ENCODE data around the gene BNC2.
"Not testable (repeated sequence)": the region's sequence is repeated elsewhere in the genome, so short reads cannot be mapped to it uniquely, and the experiment has no call there.

Gene BNC2

DNA sequence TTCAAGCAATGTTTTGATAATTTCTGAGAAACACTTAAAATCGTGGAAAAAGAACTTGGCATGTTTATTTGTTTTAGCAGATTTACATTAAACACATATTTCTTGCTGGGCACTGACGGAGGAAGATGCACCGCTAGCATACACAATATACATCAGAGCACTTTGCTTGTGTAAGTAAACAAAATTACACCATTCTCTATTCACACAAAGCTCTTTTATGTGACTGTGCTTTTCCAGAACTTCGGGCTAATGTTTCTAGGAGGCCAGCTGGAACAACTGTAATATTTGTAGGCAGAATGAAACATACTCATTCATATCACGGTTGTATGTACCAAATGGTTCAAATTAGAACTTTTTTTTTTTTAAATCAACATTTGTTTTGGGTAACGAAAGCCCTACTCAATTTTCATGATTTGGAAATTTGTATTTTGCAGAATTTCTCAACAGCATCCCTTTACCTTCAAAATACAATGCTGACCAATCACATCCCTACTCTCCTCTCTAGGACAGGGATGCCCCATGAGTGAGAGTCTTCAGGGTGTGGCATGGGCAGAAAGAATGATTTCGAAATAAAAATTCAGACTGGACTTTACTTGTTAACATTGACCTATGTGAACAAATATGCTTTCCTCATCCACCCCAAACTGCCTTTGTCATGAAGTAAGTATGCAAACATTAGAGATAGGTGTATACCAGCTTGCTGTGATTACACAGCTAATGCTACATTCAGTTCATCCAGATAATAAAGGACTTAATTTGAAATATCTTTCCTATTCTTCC is 425.1 kb downstream of the BNC2 start:
- no peak for DNase-seq (ENCODE audit: insufficient read length)
- no peak for FAIRE-seq
- TF ChIP-seq TAF1 (IDR thresholded peaks at IDR 0.05; ENCODE audit: borderline replicate concordance, low read depth, low read length), result no peak
- TF ChIP-seq POLR2AphosphoS5 (IDR thresholded peaks at IDR 0.05; ENCODE audit: low read depth, low read length), result no peak
- no peak for TF ChIP-seq POLR2A (IDR thresholded peaks at IDR 0.05; ENCODE audit: low read depth, low read length)

DNA sequence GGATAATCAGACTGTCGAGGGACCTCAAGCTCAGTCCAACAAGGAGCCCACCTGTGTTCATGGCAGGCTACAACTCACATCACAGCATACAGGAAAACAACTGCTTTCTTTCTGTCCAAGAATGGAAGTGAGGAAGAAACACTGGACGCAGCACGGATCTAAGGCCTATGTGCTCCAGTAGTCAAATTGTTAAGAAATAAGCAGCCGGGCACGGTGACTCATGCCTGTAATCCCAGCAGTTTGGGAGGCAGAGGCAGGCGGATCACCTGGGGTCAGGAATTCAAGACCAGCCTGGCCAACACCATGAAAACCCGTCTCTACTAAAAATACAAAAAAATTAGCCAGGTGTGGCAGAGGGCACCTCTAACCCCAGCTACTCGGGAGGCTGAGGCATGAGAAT is 427.8 kb downstream of the BNC2 start:
- FAIRE-seq, result no peak
- TF ChIP-seq POLR2A (IDR thresholded peaks at IDR 0.05; ENCODE audit: low read depth, low read length), result no peak
- TF ChIP-seq TAF1 (IDR thresholded peaks at IDR 0.05; ENCODE audit: borderline replicate concordance, low read depth, low read length), result no peak
- no peak for TF ChIP-seq POLR2AphosphoS5 (IDR thresholded peaks at IDR 0.05; ENCODE audit: low read depth, low read length)
- no peak for DNase-seq (ENCODE audit: insufficient read length)

DNA sequence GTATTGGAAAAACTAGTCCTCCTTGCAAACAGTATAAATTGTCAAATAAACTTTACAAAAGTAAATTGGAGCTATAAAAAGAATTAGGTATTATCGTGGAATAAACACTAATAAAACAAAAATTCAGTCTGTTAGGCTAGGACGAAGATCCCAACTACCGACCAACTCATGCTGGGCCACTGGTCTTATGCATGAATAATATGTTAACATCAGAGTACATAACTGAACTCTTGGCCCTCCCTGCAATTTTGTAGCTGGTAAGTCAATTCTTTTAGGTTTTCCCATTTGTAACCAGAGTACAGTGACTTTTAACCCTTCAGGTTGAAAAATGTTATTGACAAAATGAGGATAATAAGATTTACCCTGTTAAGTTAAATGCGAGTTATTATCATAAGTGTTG is 428.7 kb downstream of the BNC2 start:
- no peak for TF ChIP-seq POLR2AphosphoS5 (IDR thresholded peaks at IDR 0.05; ENCODE audit: low read depth, low read length)
- no peak for TF ChIP-seq POLR2A (IDR thresholded peaks at IDR 0.05; ENCODE audit: low read depth, low read length)
- TF ChIP-seq TAF1 (IDR thresholded peaks at IDR 0.05; ENCODE audit: borderline replicate concordance, low read depth, low read length), result no peak
- FAIRE-seq, result no peak

DNA sequence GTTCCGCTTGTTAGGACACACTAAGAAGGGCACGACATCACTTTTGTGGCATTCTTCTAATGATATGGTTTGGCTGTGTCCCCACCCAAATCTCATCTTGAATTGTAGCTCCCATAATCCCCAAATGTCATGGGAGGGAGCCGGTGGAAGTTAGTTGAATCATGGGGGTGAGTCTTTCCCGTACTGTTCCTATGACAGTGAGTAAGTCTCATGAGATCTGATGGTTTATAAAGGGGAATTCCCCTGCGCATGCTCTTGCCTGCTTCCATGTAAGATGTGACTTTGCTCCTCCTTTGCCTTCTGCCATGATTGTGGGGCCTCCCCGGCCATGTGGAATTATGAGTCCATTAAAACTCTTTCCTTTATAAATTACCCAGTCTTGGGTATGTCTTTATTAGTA is 431.6 kb downstream of the BNC2 start:
- FAIRE-seq; DNase-seq (ENCODE audit: insufficient read length): not testable (repeated sequence)

More for the DNA sequence above, 428.7 kb downstream of the BNC2 start:
- DNase-seq (ENCODE audit: insufficient read length), result no peak

DNA sequence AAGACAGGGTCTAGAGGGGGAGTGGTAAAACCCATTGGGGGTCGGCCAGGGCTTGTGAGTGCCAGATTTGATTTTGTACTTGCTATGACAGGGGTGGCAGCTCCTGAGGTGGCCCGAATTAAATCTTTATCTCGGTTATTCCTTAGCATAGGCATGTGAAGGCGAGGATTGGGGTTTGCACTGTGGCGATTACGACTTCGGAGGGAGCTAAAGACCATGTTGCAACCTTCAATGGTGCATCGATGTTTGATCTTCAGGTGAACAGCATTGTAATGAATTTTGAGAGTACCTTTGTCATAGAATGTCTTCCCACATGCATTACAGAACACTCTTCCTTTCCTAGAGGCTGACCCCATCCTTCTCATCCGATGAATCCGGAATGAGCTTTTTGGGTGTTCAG is 433.9 kb downstream of the BNC2 start:
- TF ChIP-seq TAF1 (IDR thresholded peaks at IDR 0.05; ENCODE audit: borderline replicate concordance, low read depth, low read length) (no peak), POLR2A (IDR thresholded peaks at IDR 0.05; ENCODE audit: low read depth, low read length) (no peak), POLR2AphosphoS5 (IDR thresholded peaks at IDR 0.05; ENCODE audit: low read depth, low read length) (no peak)
- DNase-seq (ENCODE audit: insufficient read length) (no peak), FAIRE-seq (no peak)

DNA sequence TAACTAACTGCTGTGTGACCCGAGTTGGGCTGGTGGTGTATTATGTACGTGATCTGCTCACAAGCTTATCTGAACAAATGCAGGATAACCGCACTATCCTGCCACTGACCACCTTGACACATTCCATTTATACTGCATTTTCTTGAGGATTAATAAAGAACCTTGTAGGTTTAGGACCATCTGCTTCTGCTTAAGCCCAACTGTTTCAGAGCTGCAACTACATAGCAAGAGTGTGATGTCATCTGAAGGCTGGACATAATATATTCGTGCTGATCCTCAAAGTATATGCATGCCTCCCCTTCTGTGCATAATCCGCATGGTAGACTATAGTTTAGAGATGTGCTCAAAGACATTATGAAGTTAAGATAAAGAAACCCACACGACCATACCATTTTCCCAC is 435.9 kb downstream of the BNC2 start:
- TF ChIP-seq TAF1 (IDR thresholded peaks at IDR 0.05; ENCODE audit: borderline replicate concordance, low read depth, low read length) (no peak), POLR2AphosphoS5 (IDR thresholded peaks at IDR 0.05; ENCODE audit: low read depth, low read length) (no peak)
- FAIRE-seq (no peak), DNase-seq (ENCODE audit: insufficient read length) (no peak)

DNA sequence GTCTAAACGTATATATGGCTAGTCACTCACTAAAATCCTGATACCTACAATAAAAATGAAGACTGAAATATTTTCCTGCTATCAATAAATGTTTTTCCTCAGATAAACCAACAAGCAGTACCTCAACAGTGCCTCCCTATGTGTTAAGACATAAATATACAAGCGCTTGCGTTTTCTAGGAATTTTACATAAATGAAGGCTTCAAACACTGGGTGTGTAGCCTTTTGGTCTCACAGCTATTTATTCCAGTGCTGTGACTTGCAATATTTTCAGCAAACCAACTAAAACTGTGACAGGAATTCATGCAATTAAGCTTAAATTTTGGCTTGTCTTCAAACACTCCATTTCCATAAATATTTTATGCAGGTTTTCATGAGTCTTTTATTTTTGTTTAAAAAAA is 437.0 kb downstream of the BNC2 start:
- no peak for FAIRE-seq
- no peak for DNase-seq (ENCODE audit: insufficient read length)

DNA sequence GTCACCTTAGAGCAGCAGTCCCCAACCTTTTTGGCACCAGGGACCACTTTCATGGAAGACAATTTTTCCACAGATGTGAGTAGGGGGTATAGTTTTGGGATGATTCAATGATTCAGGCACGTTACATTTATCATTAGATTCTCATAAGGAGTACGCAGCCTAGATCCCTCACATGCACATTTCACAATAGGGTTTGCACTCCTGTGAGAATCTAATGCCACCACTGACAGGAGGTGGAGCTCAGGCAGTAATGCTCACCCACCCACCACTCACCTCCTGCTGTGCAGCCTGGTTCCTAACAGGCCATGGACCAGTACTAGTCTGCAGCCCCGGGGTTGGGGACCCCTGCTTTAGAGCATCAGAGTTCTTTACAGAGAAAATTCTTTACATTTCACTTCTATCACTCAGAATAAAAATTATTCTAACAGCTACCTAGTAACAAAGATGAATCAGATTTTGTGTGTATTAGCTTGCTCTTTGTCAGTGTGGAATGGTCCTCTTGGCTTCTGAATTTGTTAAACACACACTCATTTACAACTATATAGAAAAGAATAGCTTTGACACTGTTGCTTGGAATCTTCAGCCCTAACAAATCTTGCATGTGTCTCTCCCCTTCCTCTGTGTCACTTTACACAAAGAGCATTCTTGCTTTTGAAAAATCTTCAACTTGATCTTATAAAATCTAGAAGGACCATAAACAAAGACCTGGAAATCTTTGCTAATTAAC is 438.6 kb downstream of the BNC2 start:
- FAIRE-seq (peak; percentile 33), DNase-seq (ENCODE audit: insufficient read length) (no peak)
- TF ChIP-seq POLR2A (IDR thresholded peaks at IDR 0.05; ENCODE audit: low read depth, low read length) (no peak), TAF1 (IDR thresholded peaks at IDR 0.05; ENCODE audit: borderline replicate concordance, low read depth, low read length) (no peak)

More for the DNA sequence above, 437.0 kb downstream of the BNC2 start:
- TF ChIP-seq POLR2A (IDR thresholded peaks at IDR 0.05; ENCODE audit: low read depth, low read length) (no peak), TAF1 (IDR thresholded peaks at IDR 0.05; ENCODE audit: borderline replicate concordance, low read depth, low read length) (no peak), POLR2AphosphoS5 (IDR thresholded peaks at IDR 0.05; ENCODE audit: low read depth, low read length) (no peak)

DNA sequence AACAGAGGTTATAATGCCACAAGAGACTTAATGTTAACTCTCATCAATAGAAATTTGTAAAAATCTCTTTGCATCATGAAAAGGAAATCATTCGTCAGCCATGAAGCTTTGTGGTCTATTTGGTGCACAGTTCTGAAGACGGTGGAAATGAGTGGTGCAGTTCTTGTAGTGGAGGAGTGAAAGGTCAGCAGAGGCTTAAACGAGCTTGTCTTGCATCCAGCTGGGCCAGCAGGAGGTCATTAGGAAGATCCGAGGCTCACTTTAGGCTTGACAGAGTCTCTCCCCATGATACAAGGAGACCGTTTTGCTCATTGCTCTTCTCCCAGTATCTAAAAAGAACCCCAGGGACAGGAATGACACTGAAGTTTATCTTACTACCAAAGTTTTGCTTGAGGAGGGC is 440.8 kb downstream of the BNC2 start:
- FAIRE-seq (peak; percentile 84), DNase-seq (ENCODE audit: insufficient read length) (no peak)
- no peak for TF ChIP-seq POLR2A (IDR thresholded peaks at IDR 0.05; ENCODE audit: low read depth, low read length)
- no peak for TF ChIP-seq POLR2AphosphoS5 (IDR thresholded peaks at IDR 0.05; ENCODE audit: low read depth, low read length)
- TF ChIP-seq TAF1 (IDR thresholded peaks at IDR 0.05; ENCODE audit: borderline replicate concordance, low read depth, low read length), result no peak

DNA sequence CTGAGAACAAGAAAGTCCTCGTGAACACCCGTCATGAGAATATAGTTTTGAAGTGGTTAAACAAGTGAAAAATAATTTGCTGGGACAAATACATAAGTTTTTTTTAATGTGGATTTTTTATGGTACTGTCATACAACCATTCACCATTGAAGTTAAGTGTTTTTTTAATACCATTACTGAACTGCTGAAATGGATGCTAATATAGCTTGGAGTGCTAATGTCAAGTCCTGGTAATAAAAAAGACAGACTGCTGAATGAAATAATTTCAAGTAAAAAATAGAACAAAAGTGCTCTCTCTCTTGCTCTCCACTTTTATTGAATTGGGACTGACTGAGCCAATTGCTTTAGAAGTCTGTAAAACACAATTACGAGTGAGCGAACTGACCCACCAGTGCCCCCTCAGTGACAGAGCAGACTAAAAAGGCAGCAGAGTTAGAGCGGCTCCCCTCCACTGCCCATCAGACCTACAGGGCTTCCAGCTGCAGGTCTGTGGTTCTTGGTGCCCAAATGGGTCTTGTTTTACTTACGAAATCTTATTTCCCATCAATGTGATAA is 442.5 kb downstream of the BNC2 start:
- DNase-seq (ENCODE audit: insufficient read length) (no peak), FAIRE-seq (no peak)
- TF ChIP-seq POLR2AphosphoS5 (IDR thresholded peaks at IDR 0.05; ENCODE audit: low read depth, low read length) (no peak), POLR2A (IDR thresholded peaks at IDR 0.05; ENCODE audit: low read depth, low read length) (no peak), TAF1 (IDR thresholded peaks at IDR 0.05; ENCODE audit: borderline replicate concordance, low read depth, low read length) (no peak)

DNA sequence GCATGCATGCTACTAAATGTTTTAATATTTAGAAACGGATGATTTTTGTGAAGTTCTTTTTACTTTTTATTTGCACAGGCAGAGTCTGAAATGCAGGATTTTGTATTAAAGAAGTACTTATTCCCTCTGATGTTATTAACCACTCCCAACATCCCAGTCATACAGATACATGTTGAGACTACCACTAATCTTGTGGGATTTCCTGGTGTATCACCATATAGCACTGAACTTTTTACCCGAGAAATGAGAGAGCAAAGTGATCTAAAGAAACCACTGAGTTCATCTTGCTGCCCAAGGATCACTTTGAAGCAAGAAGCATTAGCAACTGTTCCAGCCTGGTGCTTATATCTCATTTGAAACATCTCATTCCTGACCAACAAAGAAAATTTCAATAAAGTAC is 443.8 kb downstream of the BNC2 start:
- FAIRE-seq (no peak), DNase-seq (ENCODE audit: insufficient read length) (no peak)

More for the DNA sequence above, 443.8 kb downstream of the BNC2 start:
- TF ChIP-seq POLR2AphosphoS5 (IDR thresholded peaks at IDR 0.05; ENCODE audit: low read depth, low read length) (no peak), TAF1 (IDR thresholded peaks at IDR 0.05; ENCODE audit: borderline replicate concordance, low read depth, low read length) (no peak)

All from GM12892 (cell line).